Calu3 (cell line): ENCODE data around the gene LRRC72. TPM values are rescaled to one million over a fixed set of nuclear protein-coding genes. Genes with fewer than 3 reads are reported as not detected.
A peak's percentile ranks its signal among the peaks of the same experiment; 100 is the strongest.

Source experiments
- Bru-seq: library from RNA; stranded (reverse); fragments of 400-500 nt; gene quantifications from one replicate; lab custom pipeline; 2021; lab: Mats Ljungman, UMichigan
- BruChase-seq, 2 experiments: library from RNA; stranded (reverse); fragments of 400-500 nt; gene quantifications; one replicate each; lab custom pipeline; 2021; lab: Mats Ljungman, UMichigan
- BruUV-seq: library from RNA; stranded (reverse); fragments of 400-500 nt; replicated peaks from 2 replicates; lab custom pipeline; 2021; lab: Mats Ljungman, UMichigan
- CTCF ChIA-PET: fragments of 300-600 bp; sonication (Branson Sonifier 250); formaldehyde crosslinking; loops from one replicate; lab custom pipeline; 2022; ENCODE audit warnings: antibody characterized with exemption; lab: Charles Lee
- DNase-seq: peaks from one replicate; pipeline ENCODE4 v3.0.0; 2022
- H3K27ac Mint-ChIP-seq: one replicate; pipeline ENCODE4 v1.8.0; 2022; ENCODE audit warnings: mixed read lengths; ENCODE audit not compliant: unreplicated experiment
- H3K27me3 Mint-ChIP-seq: one replicate; pipeline ENCODE4 v1.8.0; 2022; ENCODE audit warnings: mixed read lengths; ENCODE audit not compliant: unreplicated experiment
- H3K36me3 Mint-ChIP-seq: one replicate; pipeline ENCODE4 v1.8.0; 2022; ENCODE audit warnings: mild to moderate bottlenecking, moderate library complexity, mixed read lengths; ENCODE audit not compliant: insufficient read depth, unreplicated experiment
- H3K4me1 Mint-ChIP-seq: one replicate; pipeline ENCODE4 v1.8.0; 2022; ENCODE audit warnings: mild to moderate bottlenecking, low read depth, mixed read lengths; ENCODE audit not compliant: unreplicated experiment
- H3K4me3 Mint-ChIP-seq: one replicate; pipeline ENCODE4 v1.8.0; 2022; ENCODE audit warnings: mild to moderate bottlenecking, low read depth, moderate library complexity, mixed read lengths; ENCODE audit not compliant: unreplicated experiment
- H3K9me3 Mint-ChIP-seq: one replicate; pipeline ENCODE4 v1.8.0; 2022; ENCODE audit warnings: low read depth, mixed read lengths; ENCODE audit not compliant: unreplicated experiment
- intact Hi-C: fragments of 100-400 bp; cut with micrococcal nuclease; formaldehyde crosslinking; loops from one replicate; pipeline ENCODE4 v1.10.0; 2022; ENCODE audit not compliant: unreplicated experiment
- long read RNA-seq: library from polyadenylated mRNA; stranded (forward); transcript quantifications from one replicate; pipeline ENCODE4 v2.0.0, GENCODE V29; 2022
- total RNA-seq: library from RNA; stranded (reverse); gene quantifications from 2 replicates; pipeline ENCODE4 v1.2.3, GENCODE V29; 2022
- TF ChIP-seq, protein P1 (sequence below): fragments of 200-600 bp; IDR thresholded peaks from one replicate; pipeline ENCODE4 v1.8.0; 2022; ENCODE audit warnings: antibody characterized with exemption; ENCODE audit not compliant: unreplicated experiment

The LRRC72 gene
- not detected in 2 replicates for total RNA-seq
- not detected for Bru-seq, nascent RNA
- BruChase-seq, experiment 1, labeled RNA remaining after a 6-hour chase = not detected
- percentile 2 among the genes with signal in this experiment for BruChase-seq, experiment 2, labeled RNA remaining after a 2-hour chase
- long read RNA-seq = 0 reads

DNA sequence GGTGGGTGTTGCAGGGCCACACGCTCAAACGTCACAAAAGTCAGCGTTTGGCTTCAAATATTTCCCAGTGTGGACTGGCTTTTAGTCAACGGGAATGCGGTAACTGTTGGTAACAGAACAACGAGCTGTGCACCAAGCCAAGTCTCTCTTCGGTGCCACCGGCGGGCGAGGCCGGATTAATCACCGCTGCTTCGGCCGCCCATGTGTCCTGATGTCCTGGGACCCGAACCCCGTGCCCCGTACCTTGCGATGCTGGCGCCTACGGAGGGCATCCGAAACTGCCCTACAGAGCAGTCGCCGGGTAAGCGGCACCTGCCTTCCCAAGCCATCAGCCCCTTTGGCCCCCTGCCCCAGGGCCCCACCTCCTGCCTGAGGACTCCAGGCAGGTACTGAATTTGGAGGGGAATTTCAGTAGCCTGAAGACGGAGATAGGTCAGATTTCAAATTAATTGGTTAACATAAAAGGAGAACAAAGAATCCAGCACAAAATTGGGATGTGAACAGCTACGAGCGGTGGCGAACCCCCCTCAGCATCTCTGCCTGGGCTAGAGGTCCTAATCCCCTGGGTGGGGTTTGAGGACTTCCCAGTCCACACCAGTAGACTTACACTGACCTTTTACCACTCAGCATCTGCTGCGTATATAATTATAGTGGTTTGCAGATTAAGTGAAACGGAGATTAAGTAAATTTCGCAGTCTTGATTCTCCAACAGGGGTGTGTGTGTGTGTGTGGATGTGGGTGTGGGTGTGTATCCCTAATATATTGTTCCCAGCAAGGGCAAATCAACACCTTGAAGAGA lies at the start of gene LRRC72:
LRRC72 (plus strand) TSS at position 84 of the 799 bp plus-strand sequence; CDS start at position 212, 128 bp downstream.
- CTCF ChIA-PET = no interaction called here
- H3K4me1 Mint-ChIP-seq = no peaks in the 10 kb centered on the region
- H3K27ac Mint-ChIP-seq = no peak within 1 kb of the TSS

DNA sequence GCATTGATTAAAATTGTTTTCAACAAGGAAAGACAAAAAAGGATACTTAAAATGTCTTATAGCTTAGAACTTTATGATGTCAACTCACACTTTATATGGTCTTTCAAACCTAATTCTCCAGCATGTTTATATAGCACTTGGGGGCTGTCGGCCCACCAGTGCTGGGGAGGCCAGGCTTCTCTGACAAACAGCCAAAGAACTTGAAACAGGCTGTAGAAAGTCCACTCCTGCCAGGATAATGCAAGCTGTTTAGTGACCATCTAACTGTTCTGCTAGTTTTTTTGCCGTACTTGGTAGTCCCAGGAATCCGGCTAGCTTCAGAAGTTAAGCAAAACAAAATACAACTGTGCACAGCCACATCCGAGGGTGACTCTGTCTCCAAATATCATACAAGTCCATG lies 47.5 kb upstream of the LRRC72 start:
- H3K27ac Mint-ChIP-seq = no peak overlapping the region
- BruUV-seq = no TSS peak
- no peak for DNase-seq
- no peaks in the 10 kb centered on the region for H3K27me3 Mint-ChIP-seq
- H3K4me1 Mint-ChIP-seq = peaks cover 15% of the 10 kb centered on the region
- no peak overlapping the region for H3K4me3 Mint-ChIP-seq
- TF ChIP-seq, protein P1, sequence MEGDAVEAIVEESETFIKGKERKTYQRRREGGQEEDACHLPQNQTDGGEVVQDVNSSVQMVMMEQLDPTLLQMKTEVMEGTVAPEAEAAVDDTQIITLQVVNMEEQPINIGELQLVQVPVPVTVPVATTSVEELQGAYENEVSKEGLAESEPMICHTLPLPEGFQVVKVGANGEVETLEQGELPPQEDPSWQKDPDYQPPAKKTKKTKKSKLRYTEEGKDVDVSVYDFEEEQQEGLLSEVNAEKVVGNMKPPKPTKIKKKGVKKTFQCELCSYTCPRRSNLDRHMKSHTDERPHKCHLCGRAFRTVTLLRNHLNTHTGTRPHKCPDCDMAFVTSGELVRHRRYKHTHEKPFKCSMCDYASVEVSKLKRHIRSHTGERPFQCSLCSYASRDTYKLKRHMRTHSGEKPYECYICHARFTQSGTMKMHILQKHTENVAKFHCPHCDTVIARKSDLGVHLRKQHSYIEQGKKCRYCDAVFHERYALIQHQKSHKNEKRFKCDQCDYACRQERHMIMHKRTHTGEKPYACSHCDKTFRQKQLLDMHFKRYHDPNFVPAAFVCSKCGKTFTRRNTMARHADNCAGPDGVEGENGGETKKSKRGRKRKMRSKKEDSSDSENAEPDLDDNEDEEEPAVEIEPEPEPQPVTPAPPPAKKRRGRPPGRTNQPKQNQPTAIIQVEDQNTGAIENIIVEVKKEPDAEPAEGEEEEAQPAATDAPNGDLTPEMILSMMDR = no peak
- intact Hi-C loops = no loop called here
- no peaks in the 10 kb centered on the region for H3K36me3 Mint-ChIP-seq
- CTCF ChIA-PET = no interaction called here
- H3K9me3 Mint-ChIP-seq = no peaks in the 10 kb centered on the region

More for the DNA sequence above, at the start of gene LRRC72:
- intact Hi-C loops = no loop called here
- no peaks in the 10 kb centered on the region for H3K9me3 Mint-ChIP-seq
- no peak within 1 kb of the TSS for H3K4me3 Mint-ChIP-seq
- no peaks in the 10 kb centered on the region for H3K27me3 Mint-ChIP-seq
- no TSS peak for BruUV-seq
- TF ChIP-seq, protein P1 = no peak
- H3K36me3 Mint-ChIP-seq = no peaks in the 10 kb centered on the region
- no peak for DNase-seq

DNA sequence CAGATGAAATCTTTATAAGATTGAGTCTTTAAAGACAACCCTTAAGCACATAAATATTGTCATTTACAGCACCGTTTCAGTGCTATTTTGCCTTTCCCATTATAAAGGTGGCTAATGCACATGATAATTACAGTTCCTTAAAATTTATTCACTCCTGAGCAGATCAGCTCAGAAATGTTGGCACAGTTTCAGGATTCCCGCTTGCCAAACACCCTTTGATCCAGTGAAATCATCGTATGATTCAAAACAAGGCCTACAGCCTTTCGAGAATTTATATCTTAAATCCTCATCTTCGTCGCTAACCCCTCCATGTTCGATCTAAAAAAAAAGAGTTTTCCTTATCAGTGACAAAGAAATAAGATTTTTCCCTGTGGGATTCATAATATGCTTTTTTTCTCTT lies 47.0 kb upstream of the LRRC72 start:
- no peak for DNase-seq
- Mint-ChIP-seq H3K4me1 (peaks cover 20% of the 10 kb centered on the region), H3K36me3 (peaks cover 3% of the 10 kb centered on the region), H3K27ac (no peak overlapping the region), H3K9me3 (no peaks in the 10 kb centered on the region), H3K27me3 (no peaks in the 10 kb centered on the region), H3K4me3 (no peak overlapping the region)
- no TSS peak for BruUV-seq
- TF ChIP-seq, protein P1 = no peak
- intact Hi-C loops = no loop called here
- CTCF ChIA-PET = no interaction called here

DNA sequence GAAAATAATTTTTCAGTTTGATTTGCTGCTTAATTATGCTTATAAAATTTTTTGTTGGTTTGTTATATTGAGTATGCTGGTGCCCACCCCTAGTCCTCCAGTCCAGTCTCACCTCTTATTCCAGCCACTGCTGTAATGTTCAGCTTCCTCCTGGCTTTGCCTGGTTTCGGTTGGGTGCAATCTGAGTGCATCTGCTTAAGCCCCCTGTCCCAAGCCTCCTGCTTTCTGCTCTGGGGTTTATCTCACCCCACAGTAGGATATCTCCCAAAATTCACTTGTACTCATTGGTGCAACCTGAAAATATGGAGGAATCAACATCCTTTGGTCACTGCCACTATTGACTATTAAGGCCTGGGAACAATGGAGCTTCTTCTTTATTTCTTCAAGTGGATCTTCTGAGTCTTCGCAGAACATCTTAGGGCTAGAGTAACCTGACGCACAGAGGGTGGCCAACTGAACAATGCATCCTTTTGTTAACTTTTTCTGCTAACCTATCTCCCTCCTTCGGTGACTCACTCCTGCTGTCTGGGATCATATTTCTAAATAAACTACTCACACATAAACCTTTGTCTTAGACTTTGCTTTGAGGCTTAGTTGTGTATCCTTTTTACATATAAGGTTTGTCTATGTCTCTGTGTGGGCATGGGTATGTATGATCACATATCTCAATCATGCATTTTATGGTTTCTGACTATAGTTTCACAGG lies 42.0 kb upstream of the LRRC72 start:
- Mint-ChIP-seq H3K9me3 (no peaks in the 10 kb centered on the region), H3K27me3 (no peaks in the 10 kb centered on the region), H3K27ac (peak overlapping the region; percentile 93), H3K4me3 (no peak overlapping the region), H3K4me1 (peaks cover 35% of the 10 kb centered on the region), H3K36me3 (peaks cover 8% of the 10 kb centered on the region)
- no TSS peak for BruUV-seq
- TF ChIP-seq, protein P1 = no peak
- CTCF ChIA-PET = interaction anchor here (0.8 to 1.8 kb wide), 3 partner anchors 19 to 138 kb away, joined by 3 to 6 read pairs (median 3); partner anchors contain the start of gene SOSTDC1
- peak; percentile 73 for DNase-seq
- intact Hi-C loops = no loop called here
